SHP77 treated with DMSO at 0.1 percent for 48 hours (cell line): ENCODE results near the gene HIF3A.

ENCODE experiments used
- DNase-seq: peaks from one replicate; lab custom pipeline; 2025; lab: John Stamatoyannopoulos, UW

Gene HIF3A

DNA sequence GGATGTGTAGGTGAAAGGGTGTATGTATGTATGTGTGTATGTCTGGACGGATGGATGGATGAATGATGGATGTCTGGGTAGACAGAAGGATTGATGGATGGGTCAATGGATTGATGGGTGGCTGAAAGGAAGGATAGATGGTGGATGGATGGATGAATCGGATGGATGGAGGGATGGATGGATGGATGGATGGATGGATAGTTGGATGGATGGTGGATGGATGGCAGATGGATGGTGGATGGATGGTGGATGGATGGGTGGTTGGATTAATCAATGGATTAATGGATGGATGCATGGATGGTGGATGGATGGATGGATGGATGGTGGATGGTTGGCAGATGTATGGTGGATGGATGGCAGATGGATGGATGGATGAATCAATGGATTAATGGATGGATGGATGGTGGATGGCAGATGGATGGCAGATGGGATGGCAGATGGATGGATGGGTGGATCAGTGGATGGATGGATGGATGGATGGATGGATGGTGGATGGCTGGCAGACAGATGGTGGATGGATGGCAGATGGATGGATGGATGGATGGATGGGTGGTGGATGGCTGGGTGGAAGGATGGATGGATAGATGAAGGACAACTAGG lies 33.6 kb downstream of the HIF3A start:
- DNase-seq, result no peak

GRCh38 chr19:46337487-46337886 lies 40.6 kb downstream of the HIF3A start:
- DNase-seq, result no peak

DNA sequence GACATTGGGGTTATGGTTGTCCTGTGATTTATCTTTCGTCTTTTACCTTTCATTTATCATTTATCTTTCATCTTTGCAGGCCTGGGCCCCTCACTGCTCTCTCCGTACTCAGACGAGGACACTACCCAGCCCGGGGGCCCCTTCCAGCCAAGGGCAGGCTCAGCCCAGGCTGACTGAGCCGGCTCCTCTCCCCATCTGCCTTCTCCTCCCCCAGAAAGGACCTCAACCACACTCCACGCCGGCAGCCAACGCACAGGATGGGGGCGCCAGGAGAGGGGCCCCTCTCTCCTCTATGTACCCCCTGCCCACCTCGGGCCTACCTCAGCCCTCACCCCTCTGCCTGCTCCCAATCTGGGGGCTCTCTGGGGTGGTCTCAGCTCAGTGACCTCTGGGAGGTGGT lies 42.6 kb downstream of the HIF3A start:
- no peak for DNase-seq

- DNase-seq, result no peak
These were observed 43.3 kb downstream of the HIF3A start for GRCh38 chr19:46340051-46340659.

GRCh38 chr19:46341937-46342336 lies 45.1 kb downstream of the HIF3A start:
- DNase-seq, result no peak

- DNase-seq, result no peak
These were observed 47.5 kb downstream of the HIF3A start for GRCh38 chr19:46344363-46344762.

- DNase-seq, result no peak
These were observed 48.3 kb downstream of the HIF3A start for GRCh38 chr19:46345157-46345556.

- DNase-seq, result peak; percentile 74
These were observed 50.2 kb downstream of the HIF3A start, which contains the start of gene PPP5C for GRCh38 chr19:46346821-46347571. Gene PPP5C (plus strand): TSS chr19:46347087. CDS start chr19:46347097, 10 bp downstream.

DNA sequence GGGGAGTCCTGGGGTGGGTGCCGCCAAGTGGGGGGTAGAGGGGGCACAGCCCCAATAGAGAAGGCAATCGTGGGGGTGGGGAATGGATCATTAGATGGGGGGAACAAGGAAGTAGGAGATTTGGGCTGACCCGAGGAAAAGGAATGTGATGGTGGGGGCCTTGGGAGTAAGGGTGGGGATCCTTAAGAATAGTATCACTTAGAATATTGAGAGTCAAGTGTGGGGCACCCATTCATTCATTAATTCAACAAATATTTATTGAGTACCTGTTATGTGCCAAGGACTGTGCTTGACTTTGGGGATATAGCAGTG lies 50.7 kb downstream of the HIF3A start:
- no peak for DNase-seq

DNA sequence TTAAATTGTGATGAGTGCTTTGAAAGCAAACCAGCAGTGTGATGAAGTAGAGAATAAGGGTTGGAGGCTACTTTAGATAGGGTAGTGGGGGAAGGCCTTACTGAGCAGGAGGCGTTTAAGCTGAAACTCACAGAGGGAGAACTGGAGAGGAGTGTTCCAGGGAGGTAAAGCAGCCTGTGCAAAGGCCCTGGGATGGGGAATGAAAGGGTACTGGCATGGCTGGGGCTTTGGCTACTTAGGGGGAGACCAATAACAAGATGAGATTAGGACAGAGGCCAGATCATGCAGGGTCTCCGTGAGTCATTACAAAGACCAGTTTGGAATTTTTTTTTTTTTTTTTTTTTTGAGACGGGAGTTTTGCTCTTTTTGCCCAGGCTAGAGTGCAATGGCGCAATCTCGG lies 51.1 kb downstream of the HIF3A start:
- no peak for DNase-seq

DNA sequence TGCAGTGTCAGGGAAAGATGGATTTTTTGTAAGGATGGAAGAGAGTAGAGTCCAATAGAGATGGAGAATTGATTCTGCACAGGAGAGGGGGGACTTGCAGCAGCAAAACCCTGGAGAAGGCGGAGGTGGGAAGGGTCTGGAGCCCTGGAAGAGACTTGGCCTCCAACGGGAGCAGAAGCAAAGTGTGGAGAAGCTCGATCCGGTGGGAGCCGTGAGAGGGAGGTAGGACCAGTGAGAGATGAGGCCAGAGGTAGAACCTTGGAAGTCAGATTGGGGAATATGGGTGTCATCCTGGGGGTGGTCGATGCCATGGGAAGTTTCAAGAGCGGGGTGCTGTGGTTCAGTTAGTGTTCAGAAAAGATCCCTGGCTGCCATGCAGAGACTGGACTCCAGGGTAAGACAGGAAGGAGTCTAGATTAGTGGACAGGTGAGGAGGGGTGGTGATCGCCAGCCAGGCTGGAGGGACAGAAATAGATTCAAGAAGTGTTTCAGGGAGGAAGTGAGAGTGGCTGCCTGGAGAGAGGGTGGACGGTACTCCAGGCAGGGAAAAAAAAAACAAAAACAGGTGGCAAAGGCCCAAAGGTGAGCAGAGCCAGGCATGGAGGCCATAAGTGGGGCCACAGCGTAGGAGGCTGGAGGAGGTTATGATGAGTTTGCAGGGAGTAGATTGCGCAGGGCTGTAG lies 52.6 kb downstream of the HIF3A start:
- DNase-seq, result no peak

- no peak for DNase-seq
These were observed 53.4 kb downstream of the HIF3A start for GRCh38 chr19:46350029-46350757.

DNA sequence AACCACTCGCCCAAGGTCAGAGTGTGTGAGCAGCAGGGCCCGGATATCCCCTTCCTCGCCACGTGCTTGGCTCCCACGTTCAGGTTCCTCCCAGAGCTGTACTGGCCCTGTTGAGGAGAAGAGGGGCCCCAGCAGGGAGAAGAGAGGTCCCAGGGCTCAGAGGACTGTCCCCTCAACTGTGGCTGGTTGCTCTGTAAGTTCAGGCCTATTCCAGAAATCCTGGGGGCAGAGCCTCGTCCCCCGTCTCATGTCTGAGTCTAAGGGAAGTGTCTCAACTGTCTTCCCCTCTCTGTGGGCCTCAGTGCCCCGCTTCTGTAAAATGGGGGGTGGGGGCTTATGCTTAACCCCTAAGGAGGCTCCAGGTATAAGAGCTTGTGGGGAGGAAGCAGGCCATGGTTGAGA lies 53.9 kb downstream of the HIF3A start:
- DNase-seq, result no peak

DNA sequence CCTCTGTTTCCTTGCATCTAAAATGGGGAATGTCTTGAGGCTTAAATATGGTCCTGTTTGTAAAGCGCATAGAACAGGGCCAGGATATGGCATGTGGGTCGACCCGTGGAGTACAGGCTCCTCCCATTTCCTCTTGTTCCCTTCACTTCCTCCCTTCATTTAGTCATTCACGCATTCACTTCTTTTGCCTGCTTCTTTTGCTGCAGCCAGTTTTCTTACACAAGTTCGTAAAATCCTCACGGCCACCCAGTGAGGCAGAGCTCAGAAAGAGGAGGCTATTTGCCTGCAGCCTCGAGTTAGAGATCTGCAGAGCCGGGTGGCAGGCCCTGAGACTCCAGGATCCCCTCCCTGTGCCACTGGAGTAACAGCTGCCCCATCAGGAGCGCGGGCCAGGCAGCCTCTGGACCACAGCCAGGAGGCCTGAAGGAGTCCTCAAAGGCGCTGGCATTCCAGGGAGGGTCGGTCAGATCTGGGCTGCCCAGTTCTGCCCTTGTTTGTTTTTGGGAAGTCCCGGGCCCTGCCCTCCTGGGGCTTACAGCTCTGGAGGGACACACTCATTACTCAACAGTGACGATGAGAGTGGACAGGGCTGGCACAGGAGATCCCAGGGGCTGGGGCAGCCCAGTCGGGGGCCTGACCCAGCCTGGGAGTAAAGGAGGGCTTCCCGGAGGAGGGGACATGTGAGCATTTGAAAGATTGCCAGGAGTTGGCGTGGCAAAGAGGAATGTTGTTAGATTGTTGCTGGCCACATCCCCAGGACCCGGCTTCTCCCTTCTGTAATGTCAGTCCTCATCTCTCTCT lies 54.6 kb downstream of the HIF3A start:
- DNase-seq, result no peak

GRCh38 chr19:46353730-46354528 lies 57.1 kb downstream of the HIF3A start:
- no peak for DNase-seq

- DNase-seq, result no peak
These were observed 58.6 kb downstream of the HIF3A start for GRCh38 chr19:46355234-46356148.

- DNase-seq, result no peak
These were observed 59.6 kb downstream of the HIF3A start for GRCh38 chr19:46356149-46357055.

DNA sequence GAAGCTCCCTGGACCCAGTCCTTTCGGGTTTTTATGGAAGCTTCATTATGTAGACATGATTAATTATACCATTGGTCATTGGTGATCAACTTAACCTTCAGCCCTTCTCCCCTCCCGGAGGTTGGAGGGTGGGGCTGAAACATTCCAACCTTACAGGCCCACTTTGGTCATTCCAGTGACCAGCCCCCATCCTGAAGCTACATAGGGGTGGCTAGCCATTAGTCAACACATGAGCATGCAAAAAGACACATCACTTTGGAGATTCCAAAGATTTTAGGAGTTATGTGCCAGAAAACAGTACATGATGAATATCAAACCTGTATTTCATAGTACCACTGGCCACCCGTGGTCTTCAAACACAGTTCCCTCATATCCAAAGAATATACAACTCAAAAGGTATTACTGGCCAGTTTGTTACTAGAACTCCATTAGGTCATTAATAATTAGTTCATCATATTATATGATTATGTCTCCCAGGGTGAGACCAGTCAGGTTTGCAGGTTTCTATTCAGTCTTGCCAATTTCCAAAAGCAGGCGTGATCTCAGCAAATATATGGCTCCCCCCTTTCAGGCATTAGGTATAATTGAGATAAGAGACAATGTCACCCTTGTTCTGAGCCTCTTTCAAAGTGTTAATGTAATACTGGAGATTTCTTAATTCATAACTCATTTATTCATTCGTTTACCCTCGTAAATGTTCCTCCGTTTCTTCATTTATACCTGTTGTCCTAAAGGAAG lies 61.2 kb downstream of the HIF3A start:
- DNase-seq, result no peak
